AG09309 (cell line): Measurements from ENCODE around the gene ADAMTS17.

Experiments used
- DNase-seq: peaks from one replicate; pipeline ENCODE4 v3.0.0-alpha.2; 2010; ENCODE audit warnings: low read depth
- H3K4me3 ChIP-seq: 2 replicates; pipeline ENCODE4 v1.5.1; 2011; ENCODE audit warnings: mild to moderate bottlenecking, low read depth, low read length, moderate library complexity; ENCODE audit not compliant: control insufficient read depth
- TF ChIP-seq, protein P1 (sequence below): IDR thresholded peaks from 2 replicates; pipeline ENCODE4 v1.5.1; 2011; ENCODE audit warnings: mild to moderate bottlenecking, low read depth, low read length, inconsistent platforms; ENCODE audit not compliant: insufficient read depth, control insufficient read depth; ENCODE audit errors: missing control alignments

The ADAMTS17 gene

GRCh38 chr15:100253640-100254039, 88.1 kb downstream of the ADAMTS17 start:
- DNase-seq: no peak
- TF ChIP-seq, protein P1, sequence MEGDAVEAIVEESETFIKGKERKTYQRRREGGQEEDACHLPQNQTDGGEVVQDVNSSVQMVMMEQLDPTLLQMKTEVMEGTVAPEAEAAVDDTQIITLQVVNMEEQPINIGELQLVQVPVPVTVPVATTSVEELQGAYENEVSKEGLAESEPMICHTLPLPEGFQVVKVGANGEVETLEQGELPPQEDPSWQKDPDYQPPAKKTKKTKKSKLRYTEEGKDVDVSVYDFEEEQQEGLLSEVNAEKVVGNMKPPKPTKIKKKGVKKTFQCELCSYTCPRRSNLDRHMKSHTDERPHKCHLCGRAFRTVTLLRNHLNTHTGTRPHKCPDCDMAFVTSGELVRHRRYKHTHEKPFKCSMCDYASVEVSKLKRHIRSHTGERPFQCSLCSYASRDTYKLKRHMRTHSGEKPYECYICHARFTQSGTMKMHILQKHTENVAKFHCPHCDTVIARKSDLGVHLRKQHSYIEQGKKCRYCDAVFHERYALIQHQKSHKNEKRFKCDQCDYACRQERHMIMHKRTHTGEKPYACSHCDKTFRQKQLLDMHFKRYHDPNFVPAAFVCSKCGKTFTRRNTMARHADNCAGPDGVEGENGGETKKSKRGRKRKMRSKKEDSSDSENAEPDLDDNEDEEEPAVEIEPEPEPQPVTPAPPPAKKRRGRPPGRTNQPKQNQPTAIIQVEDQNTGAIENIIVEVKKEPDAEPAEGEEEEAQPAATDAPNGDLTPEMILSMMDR: no peak
- no peak overlapping the region for H3K4me3 ChIP-seq

DNA sequence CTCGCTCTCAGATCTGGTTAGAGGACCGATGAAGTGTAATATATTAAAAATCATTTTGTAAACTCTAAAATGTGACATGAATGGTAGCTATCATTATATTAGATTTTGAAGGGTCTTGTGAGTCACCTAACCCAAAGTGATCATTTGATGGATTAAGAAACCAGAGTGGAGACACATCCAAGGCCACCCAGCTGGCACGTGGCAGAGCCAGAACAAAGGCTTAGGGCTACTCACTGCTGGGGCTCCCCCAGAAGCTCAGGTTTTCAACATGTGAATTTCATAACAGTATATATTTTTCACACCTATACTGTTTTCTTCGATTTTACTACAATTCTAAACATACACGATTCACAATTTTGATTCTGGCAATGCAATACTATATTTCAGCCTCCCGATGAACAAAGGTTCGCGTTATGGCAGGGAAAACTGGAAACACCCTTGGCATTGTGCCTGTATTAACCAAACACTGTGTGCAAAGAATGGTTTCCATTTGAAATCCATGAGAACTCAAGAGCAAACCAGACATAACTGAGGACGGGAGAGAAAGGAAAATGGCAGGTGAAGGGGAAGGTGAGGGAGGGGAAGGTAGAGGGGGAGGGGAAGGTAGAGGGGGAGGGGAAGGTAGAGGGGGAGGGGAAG, 88.9 kb downstream of the ADAMTS17 start:
- no peak overlapping the region for H3K4me3 ChIP-seq
- TF ChIP-seq, protein P1: no peak
- DNase-seq: no peak

DNA sequence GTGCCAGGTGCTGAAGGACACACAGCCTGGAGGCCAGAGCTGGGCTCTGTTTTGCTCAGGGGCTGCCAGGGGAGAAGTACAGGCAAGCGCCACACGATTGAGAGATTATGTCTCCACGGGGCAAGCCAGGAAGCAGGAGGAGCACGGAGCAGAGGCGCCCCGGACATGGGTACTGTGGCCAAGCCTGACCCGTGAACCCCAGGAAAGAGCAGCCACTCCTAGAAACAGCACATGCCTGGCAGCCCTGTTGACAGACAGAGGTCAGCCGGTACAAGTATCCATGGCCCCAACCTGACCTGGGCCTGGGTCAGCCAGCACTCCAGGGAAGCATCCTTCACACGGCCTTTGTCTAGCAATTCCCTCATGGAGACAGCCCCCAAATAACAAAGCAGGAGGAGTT, 89.4 kb downstream of the ADAMTS17 start:
- TF ChIP-seq, protein P1: no peak
- no peak for DNase-seq
- no peak overlapping the region for H3K4me3 ChIP-seq

GRCh38 chr15:100250176-100250800, 91.5 kb downstream of the ADAMTS17 start:
- DNase-seq: no peak
- TF ChIP-seq, protein P1: no peak
- no peak overlapping the region for H3K4me3 ChIP-seq

DNA sequence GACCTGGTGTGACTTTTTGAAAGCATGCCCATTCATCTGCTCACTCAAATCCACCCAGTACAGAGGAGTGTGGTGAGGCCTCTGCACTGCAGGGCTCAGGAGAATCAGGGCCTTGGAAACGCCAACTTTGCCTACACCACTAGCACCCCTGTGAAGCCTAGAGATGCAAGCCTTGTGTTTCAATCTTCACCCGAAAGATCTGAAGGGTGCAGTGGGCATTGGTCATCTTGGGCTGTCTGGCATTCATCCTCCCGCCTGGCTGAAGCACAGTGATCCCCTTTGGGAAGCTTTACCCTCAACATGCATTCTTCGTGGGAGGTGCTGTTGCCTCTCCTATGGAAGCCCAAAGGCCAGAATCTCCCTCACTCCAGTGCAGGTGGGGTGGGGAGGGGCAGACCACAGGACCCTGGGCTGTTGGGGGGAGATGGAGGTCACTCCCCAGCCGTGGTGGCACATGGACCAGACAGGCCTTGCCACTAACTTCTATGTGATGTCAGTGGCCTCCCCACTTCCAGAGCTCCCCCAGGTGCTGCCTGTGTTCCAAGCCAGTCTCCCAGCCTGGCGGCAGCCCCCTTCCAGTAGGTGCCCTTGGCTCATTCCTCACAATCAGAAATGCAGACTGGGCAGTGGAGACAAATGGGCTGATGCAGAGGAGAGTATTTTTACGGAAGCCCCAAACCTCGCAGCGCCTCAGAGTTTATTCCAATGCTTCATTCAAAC, 92.5 kb downstream of the ADAMTS17 start:
- TF ChIP-seq, protein P1: no peak
- H3K4me3 ChIP-seq: no peak overlapping the region
- DNase-seq: no peak

- TF ChIP-seq, protein P1: no peak
- H3K4me3 ChIP-seq: no peak overlapping the region
- DNase-seq: no peak
Observed at GRCh38 chr15:100248236-100248635, 93.5 kb downstream of the ADAMTS17 start.
